ENCODE data around the gene CACNB4.
"Not testable (repeated sequence)": the region's sequence is repeated elsewhere in the genome, so short reads cannot be mapped to it uniquely, and the experiment has no call there.

Gene CACNB4

DNA sequence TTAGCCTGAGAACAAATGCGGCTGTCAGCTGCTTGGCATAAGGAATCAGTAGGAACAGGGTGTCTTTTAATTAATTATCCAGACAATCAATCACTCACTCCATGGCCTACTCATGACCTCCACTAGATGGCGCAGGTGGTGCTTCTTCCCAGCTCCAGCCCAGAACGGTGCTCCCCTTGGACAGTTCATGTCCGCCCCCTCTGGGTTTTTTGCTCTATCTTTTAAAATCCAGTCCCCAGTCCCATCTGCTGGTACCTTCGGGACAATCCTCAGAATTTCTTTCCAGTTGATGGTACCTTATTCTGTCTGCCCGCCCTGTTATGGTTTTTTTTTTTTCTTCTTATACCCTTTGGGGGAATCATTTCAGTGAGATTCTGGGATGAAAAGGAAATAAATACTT is 99.8 kb downstream of the CACNB4 start:
- Histone ChIP-seq H3K27ac (no peak overlapping the region), H3K27me3 (no peaks in the 10 kb centered on the region), H3K9ac (no peak overlapping the region), H3K4me3 (no peak overlapping the region), H3K4me2 (no peak overlapping the region), H3K36me3 (no peaks in the 10 kb centered on the region), H3K4me1 (0 out of 2 replicates have a peak, but pooled peaks cover 2% of the 10 kb centered on the region), H4K20me1 (no peaks in the 10 kb centered on the region), H3K9me3 (no peaks in the 10 kb centered on the region)
- TF ChIP-seq Cebpa-rat (IDR thresholded peaks at IDR 0.05), result no peak

DNA sequence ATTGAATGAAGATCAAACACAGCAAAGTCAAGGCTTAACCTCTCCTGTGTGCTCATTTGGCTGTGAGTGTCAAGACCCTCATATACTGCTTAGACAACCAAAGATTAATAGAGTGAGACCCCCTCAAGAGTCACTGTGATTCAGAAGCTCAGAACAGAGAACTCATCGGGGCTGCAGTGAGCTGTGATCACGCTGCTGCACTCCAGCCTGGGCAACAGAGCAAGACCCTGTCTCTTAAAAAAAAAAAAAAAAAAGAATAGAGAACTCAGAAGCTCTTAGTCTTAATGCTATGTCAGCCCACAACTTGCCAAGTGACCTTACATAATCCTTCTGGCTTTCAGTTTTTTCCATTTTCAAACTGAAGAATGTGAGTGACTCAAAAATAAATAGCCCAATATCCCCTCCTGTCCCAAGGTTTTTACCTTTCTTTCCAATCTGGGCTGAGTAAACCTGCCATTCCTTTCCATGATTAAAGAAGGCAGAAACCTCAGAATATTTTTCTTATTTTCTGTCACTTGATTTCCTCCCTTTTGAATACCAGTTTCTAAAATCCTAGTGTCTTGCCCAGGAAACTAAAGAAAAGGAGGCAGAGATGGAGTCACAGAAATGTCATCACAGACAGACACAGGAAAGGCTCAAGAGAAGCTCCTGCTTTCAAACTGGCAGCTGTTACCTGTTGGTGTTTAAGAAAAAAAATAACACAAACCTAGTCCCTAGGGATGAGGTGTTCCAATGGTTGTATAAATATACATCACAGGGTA is 102.4 kb downstream of the CACNB4 start:
- no peak overlapping the region for H3K4me2 ChIP-seq
- H3K4me3 ChIP-seq, result no peak overlapping the region
- no peaks in the 10 kb centered on the region for H3K9me3 ChIP-seq
- no peaks in the 10 kb centered on the region for H4K20me1 ChIP-seq
- no peaks in the 10 kb centered on the region for H3K27me3 ChIP-seq
- H3K27ac ChIP-seq, result no peak overlapping the region
- H3K36me3 ChIP-seq, result no peaks in the 10 kb centered on the region
- H3K4me1 ChIP-seq, result no peaks in the 10 kb centered on the region
- TF ChIP-seq Cebpa-rat (IDR thresholded peaks at IDR 0.05), result no peak
- H3K9ac ChIP-seq, result no peak overlapping the region

DNA sequence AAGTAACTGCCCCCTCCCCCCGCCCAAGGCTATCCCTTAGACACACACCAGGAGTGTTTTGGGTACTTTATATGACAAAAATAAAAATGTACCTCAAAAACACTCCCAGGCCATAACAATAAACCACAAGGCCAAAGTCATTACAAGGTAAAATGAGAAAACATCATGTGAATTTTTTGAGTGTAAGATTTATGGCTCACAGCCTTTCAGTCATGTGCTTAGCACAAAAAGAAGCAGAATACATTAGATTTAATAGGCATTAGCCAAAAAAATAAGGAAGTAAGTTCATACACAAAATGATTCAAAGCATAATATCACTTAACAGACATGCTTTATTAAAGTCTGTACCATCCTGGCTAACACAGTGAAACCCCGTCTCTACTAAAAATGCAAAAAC is 103.7 kb downstream of the CACNB4 start:
- Histone ChIP-seq H3K4me1 (no peaks in the 10 kb centered on the region), H3K4me3 (no peak overlapping the region), H3K9ac (no peak overlapping the region), H4K20me1 (no peaks in the 10 kb centered on the region), H3K36me3 (no peaks in the 10 kb centered on the region), H3K4me2 (no peak overlapping the region), H3K27ac (no peak overlapping the region), H3K27me3 (no peaks in the 10 kb centered on the region), H3K9me3 (no peaks in the 10 kb centered on the region)
- TF ChIP-seq Cebpa-rat (IDR thresholded peaks at IDR 0.05), result no peak

DNA sequence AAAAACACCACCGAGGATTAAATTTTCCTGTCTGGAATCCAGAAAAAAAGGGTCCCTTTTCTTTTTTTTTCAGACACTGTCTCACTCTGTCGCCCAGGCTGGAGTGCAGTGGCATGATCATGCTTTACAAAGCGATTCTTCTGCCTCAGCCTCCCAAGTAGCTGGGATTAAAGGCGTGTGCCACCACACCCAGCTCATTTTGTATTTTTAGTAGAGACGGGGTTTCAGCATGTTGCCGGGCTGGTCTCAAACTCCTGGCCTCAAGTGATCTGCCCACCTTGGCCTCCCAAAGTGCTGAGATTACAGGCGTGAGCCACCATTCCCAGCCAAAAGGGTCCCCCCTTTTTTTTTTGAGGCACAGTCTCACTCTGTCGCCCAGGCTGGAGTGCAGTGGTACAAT is 104.7 kb downstream of the CACNB4 start:
- not testable (repeated sequence) for H3K36me3 ChIP-seq

DNA sequence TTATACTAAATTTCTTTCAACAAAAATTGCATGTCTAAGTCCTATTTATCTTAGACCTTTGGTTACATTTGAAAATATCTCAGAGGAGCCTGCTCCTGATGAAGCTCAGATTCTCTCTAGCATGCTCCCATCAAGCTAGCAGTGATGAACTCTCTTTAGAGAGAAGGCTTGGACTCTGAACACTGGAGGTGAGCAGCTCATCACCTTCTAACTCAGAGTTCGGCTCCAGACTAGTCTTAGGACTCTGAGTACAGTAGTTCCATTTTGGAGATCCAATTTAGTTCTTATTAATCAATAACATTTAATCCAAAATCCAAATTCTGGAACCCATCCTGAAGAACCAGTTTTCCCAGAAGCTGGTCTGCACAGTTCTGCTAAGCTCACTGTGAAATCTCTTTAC is 107.8 kb downstream of the CACNB4 start:
- Histone ChIP-seq H3K36me3 (no peaks in the 10 kb centered on the region), H3K4me3 (no peak overlapping the region), H3K9ac (no peak overlapping the region), H3K4me2 (no peak overlapping the region), H3K9me3 (no peaks in the 10 kb centered on the region), H4K20me1 (no peaks in the 10 kb centered on the region), H3K27ac (no peak overlapping the region), H3K4me1 (no peaks in the 10 kb centered on the region), H3K27me3 (no peaks in the 10 kb centered on the region)
- no peak for TF ChIP-seq Cebpa-rat (IDR thresholded peaks at IDR 0.05)

More for the DNA sequence above, 104.7 kb downstream of the CACNB4 start:
- not testable (repeated sequence) for H4K20me1 ChIP-seq, H3K9ac ChIP-seq, H3K4me2 ChIP-seq, H3K27ac ChIP-seq, H3K4me3 ChIP-seq, H3K4me1 ChIP-seq, H3K9me3 ChIP-seq, H3K27me3 ChIP-seq

DNA sequence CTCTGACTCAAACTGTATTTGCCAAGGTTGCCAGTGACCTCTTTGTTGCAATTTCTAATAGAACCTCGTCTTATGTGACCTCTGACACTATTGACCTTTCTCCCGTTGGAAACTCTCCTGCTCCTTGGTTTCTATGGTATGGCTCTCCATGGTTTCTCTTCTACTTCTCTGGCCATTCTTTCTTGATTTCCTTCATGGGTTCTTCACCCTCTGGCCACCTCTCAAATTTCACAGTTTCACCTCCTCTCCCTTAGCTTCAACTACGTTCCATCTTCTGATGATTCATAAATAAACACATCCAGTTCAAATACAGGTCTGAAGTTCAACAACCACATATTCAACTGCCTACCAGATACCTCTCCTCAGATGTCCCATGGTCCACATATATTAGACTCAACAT is 109.5 kb downstream of the CACNB4 start:
- TF ChIP-seq Cebpa-rat (IDR thresholded peaks at IDR 0.05), result no peak

DNA sequence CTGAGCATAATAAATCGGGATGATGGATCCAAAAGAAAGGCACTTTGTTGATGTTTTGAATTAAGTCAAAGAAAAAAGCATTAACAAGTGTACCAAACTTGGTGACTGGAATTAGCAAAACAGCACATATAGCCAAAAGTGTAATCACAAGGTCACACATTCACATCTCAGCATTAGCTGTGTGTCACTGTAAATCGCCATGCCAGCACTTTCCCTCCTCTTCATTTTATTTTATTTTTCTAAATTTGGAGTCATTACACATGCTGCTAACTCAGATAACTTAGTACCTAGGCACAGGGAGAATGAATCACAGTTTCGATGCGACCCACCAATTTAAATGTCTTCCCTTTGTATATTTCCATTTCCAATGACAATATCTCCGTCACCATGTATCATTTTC is 111.4 kb downstream of the CACNB4 start:
- no peaks in the 10 kb centered on the region for H3K36me3 ChIP-seq

More for the DNA sequence above, 109.5 kb downstream of the CACNB4 start:
- no peaks in the 10 kb centered on the region for H3K9me3 ChIP-seq
- no peaks in the 10 kb centered on the region for H3K27me3 ChIP-seq
- H3K4me3 ChIP-seq, result no peak overlapping the region
- no peaks in the 10 kb centered on the region for H4K20me1 ChIP-seq
- no peak overlapping the region for H3K27ac ChIP-seq
- no peak overlapping the region for H3K9ac ChIP-seq
- no peak overlapping the region for H3K4me2 ChIP-seq
- H3K36me3 ChIP-seq, result no peaks in the 10 kb centered on the region
- no peaks in the 10 kb centered on the region for H3K4me1 ChIP-seq

DNA sequence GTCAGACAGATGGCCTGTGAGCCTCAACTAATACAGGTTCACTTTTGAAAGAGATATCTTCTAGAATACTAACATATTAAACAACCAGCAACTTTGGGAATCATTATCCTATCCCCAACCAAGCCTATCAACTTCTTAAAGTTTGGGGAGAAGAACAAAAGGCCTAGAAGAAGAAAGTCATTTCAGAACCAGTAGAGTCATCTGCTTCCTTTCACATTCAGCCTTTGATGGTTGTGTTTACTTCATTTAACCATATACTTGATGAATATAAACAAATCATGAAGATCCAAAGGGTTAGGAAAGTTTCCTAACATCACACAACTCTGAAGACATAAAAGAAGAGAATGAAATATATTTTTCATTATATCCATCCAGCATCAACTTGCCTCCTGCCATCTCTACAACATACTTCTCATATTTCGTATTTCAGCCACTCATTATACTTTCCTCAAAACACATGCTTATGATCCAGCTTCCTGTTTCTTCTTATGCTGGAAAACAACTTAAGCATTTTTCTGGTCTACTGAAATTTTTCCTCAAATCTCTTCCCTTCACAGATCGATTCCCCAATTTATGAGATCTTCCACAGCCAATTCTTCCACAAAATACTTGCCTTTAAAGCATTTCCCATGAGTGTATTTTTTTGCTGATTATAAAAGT is 114.3 kb downstream of the CACNB4 start:
- H3K4me2 ChIP-seq, result no peak overlapping the region
- no peaks in the 10 kb centered on the region for H3K9me3 ChIP-seq
- no peaks in the 10 kb centered on the region for H3K36me3 ChIP-seq
- H3K4me3 ChIP-seq, result no peak overlapping the region
- H3K9ac ChIP-seq, result no peak overlapping the region
- no peaks in the 10 kb centered on the region for H3K4me1 ChIP-seq
- no peak overlapping the region for H3K27ac ChIP-seq
- no peaks in the 10 kb centered on the region for H3K27me3 ChIP-seq
- no peak for TF ChIP-seq Cebpa-rat (IDR thresholded peaks at IDR 0.05)
- H4K20me1 ChIP-seq, result no peaks in the 10 kb centered on the region

More for the DNA sequence above, 111.4 kb downstream of the CACNB4 start:
- no peak for TF ChIP-seq Cebpa-rat (IDR thresholded peaks at IDR 0.05)
- no peaks in the 10 kb centered on the region for H3K4me1 ChIP-seq
- no peaks in the 10 kb centered on the region for H3K27me3 ChIP-seq
- no peak overlapping the region for H3K9ac ChIP-seq
- no peak overlapping the region for H3K4me3 ChIP-seq
- no peaks in the 10 kb centered on the region for H3K9me3 ChIP-seq
- H3K27ac ChIP-seq, result no peak overlapping the region
- H4K20me1 ChIP-seq, result no peaks in the 10 kb centered on the region
- no peak overlapping the region for H3K4me2 ChIP-seq

DNA sequence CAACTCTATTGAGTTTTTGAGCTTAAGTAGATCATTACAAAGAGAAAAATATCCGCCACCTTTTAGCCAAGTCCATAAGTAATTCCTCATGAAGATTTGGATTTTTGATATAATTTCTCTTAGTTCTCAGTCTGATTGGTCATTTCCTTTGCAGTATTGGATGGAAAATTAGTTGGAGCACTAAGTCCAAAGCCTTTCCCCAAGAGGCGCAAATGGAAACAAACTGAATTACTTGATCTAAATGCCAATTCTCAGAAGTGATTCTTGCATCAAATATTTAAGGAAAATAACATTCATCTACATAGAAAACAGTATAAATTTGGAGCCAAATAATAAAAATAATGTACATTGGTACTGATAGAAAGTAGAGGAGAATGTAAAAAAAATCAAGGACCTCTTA is 115.6 kb downstream of the CACNB4 start:
- H3K27ac ChIP-seq, result no peak overlapping the region
- H3K36me3 ChIP-seq, result no peaks in the 10 kb centered on the region
- TF ChIP-seq Cebpa-rat (IDR thresholded peaks at IDR 0.05), result no peak
- no peaks in the 10 kb centered on the region for H3K27me3 ChIP-seq
- H3K4me2 ChIP-seq, result no peak overlapping the region
- no peaks in the 10 kb centered on the region for H4K20me1 ChIP-seq
- H3K4me1 ChIP-seq, result no peaks in the 10 kb centered on the region
- no peak overlapping the region for H3K9ac ChIP-seq
- H3K9me3 ChIP-seq, result no peaks in the 10 kb centered on the region
- no peak overlapping the region for H3K4me3 ChIP-seq

DNA sequence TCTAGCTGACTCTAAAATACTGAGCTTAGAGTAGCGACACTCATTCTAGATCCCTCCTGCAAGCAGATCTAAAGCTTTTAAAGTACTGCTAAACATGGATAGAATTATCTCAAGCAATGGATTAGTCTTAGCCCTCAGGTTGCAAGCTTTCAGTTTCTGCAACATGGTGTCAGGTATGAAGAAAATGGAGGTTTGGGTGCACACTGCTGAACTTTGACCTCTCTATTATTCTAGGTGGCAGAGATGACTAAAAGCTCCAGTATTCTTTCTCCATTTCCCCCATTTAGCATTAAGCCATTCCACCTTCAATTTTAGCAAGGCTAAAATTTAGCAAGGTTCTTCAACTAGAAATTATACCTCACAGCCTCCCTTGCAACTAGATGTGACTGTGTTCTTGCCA is 117.0 kb downstream of the CACNB4 start:
- H3K9ac ChIP-seq, result no peak overlapping the region
- no peaks in the 10 kb centered on the region for H4K20me1 ChIP-seq
- no peaks in the 10 kb centered on the region for H3K27me3 ChIP-seq
- no peaks in the 10 kb centered on the region for H3K9me3 ChIP-seq
- no peak overlapping the region for H3K4me2 ChIP-seq
- no peak for TF ChIP-seq Cebpa-rat (IDR thresholded peaks at IDR 0.05)
- no peak overlapping the region for H3K27ac ChIP-seq
- no peaks in the 10 kb centered on the region for H3K36me3 ChIP-seq
- H3K4me3 ChIP-seq, result no peak overlapping the region
- H3K4me1 ChIP-seq, result no peaks in the 10 kb centered on the region

All from BLaER1 (cell line).